ENCODE measurements around the gene SLC13A5. TPM values are rescaled to one million over a fixed set of nuclear protein-coding genes. Genes with fewer than 3 reads are reported as not detected.

The SLC13A5 gene
- total and polyA plus RNA-seq, 2 donors (not counting 1 experiment from before 2014, with no cell fraction given) = not detected

- Histone ChIP-seq H3K27me3 (replicated peaks in 1 of 4; ENCODE audit: control extremely low read depth in 1 of 4, control insufficient read depth in 3 of 4, insufficient read depth in 4 of 4, low read length in 3 of 4) (peaks cover 0 to 22% (median 11%) of the 10 kb centered on the region in 4 experiments), H3K27ac (ENCODE audit: low read length in 2 of 2) (no peak overlapping the region), H3K9ac (ENCODE audit: low read length) (no peak overlapping the region), H4K20me1 (ENCODE audit: control insufficient read depth, insufficient read depth, low read length, poor library complexity, severe bottlenecking) (no peaks in the 10 kb centered on the region), H3K36me3 (replicated peaks in 1 of 2; ENCODE audit: control extremely low read depth in 1 of 2, control insufficient read depth in 1 of 2, extremely low read depth in 1 of 2, insufficient read depth in 2 of 2, low read length in 1 of 2) (no peaks in the 10 kb centered on the region), H3K4me2 (replicated peaks; ENCODE audit: low read depth, low read length, poor library complexity, severe bottlenecking) (no peak overlapping the region), H2AFZ (ENCODE audit: insufficient read depth, low read depth, low read length, poor library complexity, severe bottlenecking) (no peak overlapping the region), H3K4me3 (ENCODE audit: control extremely low read depth in 1 of 5, extremely low read depth in 1 of 5, insufficient read depth in 1 of 5, low read depth in 2 of 5, low read length in 4 of 5) (no peak overlapping the region), H3K9me3 (ENCODE audit: control extremely low read depth in 1 of 3, control insufficient read depth in 2 of 3, insufficient read depth in 1 of 3, low read length in 2 of 3) (no peaks in the 10 kb centered on the region), H3K79me2 (ENCODE audit: control insufficient read depth, insufficient read depth, low read length) (no peaks in the 10 kb centered on the region), H3K4me1 (ENCODE audit: control insufficient read depth in 2 of 2, insufficient read depth in 2 of 2, low read length in 2 of 2) (peaks cover 0 to 3% of the 10 kb centered on the region in 2 donors)
- H3K27ac Mint-ChIP-seq = no peak overlapping the region
- intact Hi-C loops (cut with micrococcal nuclease) = no loop called here
- DNase-seq (no peak), ATAC-seq (ENCODE audit: low read depth) (no peak)
- H3K4me1 Mint-ChIP-seq = no peaks in the 10 kb centered on the region
- peaks cover 20% of the 10 kb centered on the region for H3K27me3 Mint-ChIP-seq
- WGBS (ENCODE audit: insufficient coverage) = 77% methylated on average over 4 of the region's 7 CpGs
- H3K4me3 Mint-ChIP-seq = no peak overlapping the region
- no peaks in the 10 kb centered on the region for H3K9me3 Mint-ChIP-seq (ENCODE audit: insufficient read depth)
- no peak for TF ChIP-seq CTCF (IDR thresholded peaks at IDR 0.05)
- no peak for TF ChIP-seq EZH2 (IDR thresholded peaks at IDR 0.05; ENCODE audit: borderline replicate concordance, insufficient read depth, low read depth, low read length, poor library complexity, severe bottlenecking)
- ChIA-PET CTCF (interaction anchor here (1.9 kb wide), 1 partner anchor 11 kb away, joined by 7 read pairs; no protein-coding TSS in a partner anchor), POLR2A (no interaction called here)
Observed at GRCh38 chr17:6677946-6678345, 35.2 kb downstream of the SLC13A5 start.

- Histone ChIP-seq H3K9me3 (ENCODE audit: control extremely low read depth in 1 of 3, control insufficient read depth in 2 of 3, insufficient read depth in 1 of 3, low read length in 2 of 3) (no peaks in the 10 kb centered on the region), H3K27me3 (replicated peaks in 1 of 4; ENCODE audit: control extremely low read depth in 1 of 4, control insufficient read depth in 3 of 4, insufficient read depth in 4 of 4, low read length in 3 of 4) (peaks cover 0 to 22% (median 9%) of the 10 kb centered on the region in 4 experiments), H3K79me2 (ENCODE audit: control insufficient read depth, insufficient read depth, low read length) (no peaks in the 10 kb centered on the region), H3K4me2 (replicated peaks; ENCODE audit: low read depth, low read length, poor library complexity, severe bottlenecking) (no peak overlapping the region), H3K36me3 (replicated peaks in 1 of 2; ENCODE audit: control extremely low read depth in 1 of 2, control insufficient read depth in 1 of 2, extremely low read depth in 1 of 2, insufficient read depth in 2 of 2, low read length in 1 of 2) (no peaks in the 10 kb centered on the region), H3K27ac (ENCODE audit: low read length in 2 of 2) (no peak overlapping the region), H3K4me1 (ENCODE audit: control insufficient read depth in 2 of 2, insufficient read depth in 2 of 2, low read length in 2 of 2) (peaks cover 0 to 3% of the 10 kb centered on the region in 2 donors), H4K20me1 (ENCODE audit: control insufficient read depth, insufficient read depth, low read length, poor library complexity, severe bottlenecking) (no peaks in the 10 kb centered on the region), H2AFZ (ENCODE audit: insufficient read depth, low read depth, low read length, poor library complexity, severe bottlenecking) (no peak overlapping the region), H3K4me3 (ENCODE audit: control extremely low read depth in 1 of 5, extremely low read depth in 1 of 5, insufficient read depth in 1 of 5, low read depth in 2 of 5, low read length in 4 of 5) (no peak overlapping the region), H3K9ac (ENCODE audit: low read length) (no peak overlapping the region)
- TF ChIP-seq EZH2 (IDR thresholded peaks at IDR 0.05; ENCODE audit: borderline replicate concordance, insufficient read depth, low read depth, low read length, poor library complexity, severe bottlenecking) (no peak), CTCF (IDR thresholded peaks at IDR 0.05) (no peak)
- Mint-ChIP-seq H3K4me1 (no peaks in the 10 kb centered on the region), H3K27ac (no peak overlapping the region), H3K27me3 (peaks cover 17% of the 10 kb centered on the region), H3K9me3 (ENCODE audit: insufficient read depth) (no peaks in the 10 kb centered on the region), H3K4me3 (no peak overlapping the region)
- 20% methylated on average over 14 of the region's 16 CpGs for WGBS (ENCODE audit: insufficient coverage)
- DNase-seq (no peak), ATAC-seq (ENCODE audit: low read depth) (no peak)
- POLR2A ChIA-PET = no interaction called here
- CTCF ChIA-PET = interaction anchor here (0.7 to 1.9 kb wide), 2 partner anchors 10 to 11 kb away, joined by 3 to 7 read pairs; no protein-coding TSS in a partner anchor
- intact Hi-C loops (cut with micrococcal nuclease) = no loop called here
Observed at GRCh38 chr17:6677158-6677831, 35.9 kb downstream of the SLC13A5 start.

All from B cell (primary cell).